HCT116 (cell line): ENCODE measurements around the gene HIP1R.

Experiments
- EZH2phosphoT487 ChIP-seq: fragments of 200-600 bp; IDR thresholded peaks from 2 replicates; pipeline ENCODE4 v1.6.1; 2018; ENCODE audit warnings: antibody characterized with exemption, borderline replicate concordance
- TF ChIP-seq, protein P1 (sequence below), 3 experiments: fragments of 200-600 bp in 1 of 3; sonication (generic) in 1 of 3; IDR thresholded peaks in 2 of 3; conservative IDR thresholded peaks in 1 of 3; 2 replicates each; pipeline ENCODE4 v1.5.1; 2012 to 2017; ENCODE audit warnings: low read depth in 2 of 3, low read length in 2 of 3, antibody characterized with exemption in 1 of 3, borderline replicate concordance in 1 of 3, control low read depth in 1 of 3, mild to moderate bottlenecking in 1 of 3, mixed read lengths in 1 of 3, mixed run types in 1 of 3, moderate library complexity in 1 of 3; ENCODE audit not compliant: insufficient read depth in 1 of 3
- TF ChIP-seq, protein P2 (sequence below): IDR thresholded peaks from 2 replicates; pipeline ENCODE4 v1.6.1; 2012; ENCODE audit warnings: low read depth

DNA sequence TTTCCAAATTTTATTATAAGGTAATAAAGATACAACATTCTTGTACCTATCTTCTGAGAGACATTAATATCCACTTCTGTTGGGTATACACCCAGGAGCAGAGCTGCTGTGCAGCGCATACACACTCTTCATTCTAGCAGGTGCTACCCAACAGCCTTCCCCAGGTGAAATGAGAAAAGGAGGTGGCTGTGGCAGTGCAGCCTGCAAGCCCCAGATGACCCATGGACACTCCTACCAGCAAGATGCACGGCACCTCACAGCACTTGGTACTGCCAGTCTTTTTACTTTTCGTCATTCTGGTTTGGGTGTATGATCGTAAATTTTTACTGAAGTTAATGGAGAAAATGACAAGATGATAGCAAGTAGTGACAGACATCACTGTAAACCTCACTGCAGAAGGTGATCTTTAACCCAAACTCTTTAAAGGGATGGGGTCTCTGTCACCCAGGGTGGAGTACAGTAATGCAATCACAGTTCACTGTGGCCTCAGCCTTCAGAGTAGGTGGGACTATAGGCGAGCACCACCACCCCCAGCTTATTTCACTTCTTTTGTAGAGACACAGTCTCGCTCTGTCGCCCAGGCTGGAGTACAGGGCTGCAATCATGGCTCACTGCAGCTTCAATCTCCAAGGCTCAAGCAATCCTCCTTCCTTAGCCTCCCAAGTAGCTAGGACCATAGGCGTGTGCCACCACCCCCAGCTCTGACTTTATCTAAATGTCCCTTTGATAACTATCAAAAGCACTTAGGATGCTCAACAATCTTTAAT lies 34.1 kb downstream of the HIP1R start:
- no peak for TF ChIP-seq EZH2phosphoT487
- TF ChIP-seq, protein P1, sequence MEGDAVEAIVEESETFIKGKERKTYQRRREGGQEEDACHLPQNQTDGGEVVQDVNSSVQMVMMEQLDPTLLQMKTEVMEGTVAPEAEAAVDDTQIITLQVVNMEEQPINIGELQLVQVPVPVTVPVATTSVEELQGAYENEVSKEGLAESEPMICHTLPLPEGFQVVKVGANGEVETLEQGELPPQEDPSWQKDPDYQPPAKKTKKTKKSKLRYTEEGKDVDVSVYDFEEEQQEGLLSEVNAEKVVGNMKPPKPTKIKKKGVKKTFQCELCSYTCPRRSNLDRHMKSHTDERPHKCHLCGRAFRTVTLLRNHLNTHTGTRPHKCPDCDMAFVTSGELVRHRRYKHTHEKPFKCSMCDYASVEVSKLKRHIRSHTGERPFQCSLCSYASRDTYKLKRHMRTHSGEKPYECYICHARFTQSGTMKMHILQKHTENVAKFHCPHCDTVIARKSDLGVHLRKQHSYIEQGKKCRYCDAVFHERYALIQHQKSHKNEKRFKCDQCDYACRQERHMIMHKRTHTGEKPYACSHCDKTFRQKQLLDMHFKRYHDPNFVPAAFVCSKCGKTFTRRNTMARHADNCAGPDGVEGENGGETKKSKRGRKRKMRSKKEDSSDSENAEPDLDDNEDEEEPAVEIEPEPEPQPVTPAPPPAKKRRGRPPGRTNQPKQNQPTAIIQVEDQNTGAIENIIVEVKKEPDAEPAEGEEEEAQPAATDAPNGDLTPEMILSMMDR (IDR thresholded peaks at IDR 0.05 in 2 of 3, conservative IDR thresholded peaks at IDR 0.05 in 1 of 3; ENCODE audit: borderline replicate concordance in 1 of 3, insufficient read depth in 1 of 3, low read depth in 2 of 3, low read length in 2 of 3) = no peak
- TF ChIP-seq, protein P2, sequence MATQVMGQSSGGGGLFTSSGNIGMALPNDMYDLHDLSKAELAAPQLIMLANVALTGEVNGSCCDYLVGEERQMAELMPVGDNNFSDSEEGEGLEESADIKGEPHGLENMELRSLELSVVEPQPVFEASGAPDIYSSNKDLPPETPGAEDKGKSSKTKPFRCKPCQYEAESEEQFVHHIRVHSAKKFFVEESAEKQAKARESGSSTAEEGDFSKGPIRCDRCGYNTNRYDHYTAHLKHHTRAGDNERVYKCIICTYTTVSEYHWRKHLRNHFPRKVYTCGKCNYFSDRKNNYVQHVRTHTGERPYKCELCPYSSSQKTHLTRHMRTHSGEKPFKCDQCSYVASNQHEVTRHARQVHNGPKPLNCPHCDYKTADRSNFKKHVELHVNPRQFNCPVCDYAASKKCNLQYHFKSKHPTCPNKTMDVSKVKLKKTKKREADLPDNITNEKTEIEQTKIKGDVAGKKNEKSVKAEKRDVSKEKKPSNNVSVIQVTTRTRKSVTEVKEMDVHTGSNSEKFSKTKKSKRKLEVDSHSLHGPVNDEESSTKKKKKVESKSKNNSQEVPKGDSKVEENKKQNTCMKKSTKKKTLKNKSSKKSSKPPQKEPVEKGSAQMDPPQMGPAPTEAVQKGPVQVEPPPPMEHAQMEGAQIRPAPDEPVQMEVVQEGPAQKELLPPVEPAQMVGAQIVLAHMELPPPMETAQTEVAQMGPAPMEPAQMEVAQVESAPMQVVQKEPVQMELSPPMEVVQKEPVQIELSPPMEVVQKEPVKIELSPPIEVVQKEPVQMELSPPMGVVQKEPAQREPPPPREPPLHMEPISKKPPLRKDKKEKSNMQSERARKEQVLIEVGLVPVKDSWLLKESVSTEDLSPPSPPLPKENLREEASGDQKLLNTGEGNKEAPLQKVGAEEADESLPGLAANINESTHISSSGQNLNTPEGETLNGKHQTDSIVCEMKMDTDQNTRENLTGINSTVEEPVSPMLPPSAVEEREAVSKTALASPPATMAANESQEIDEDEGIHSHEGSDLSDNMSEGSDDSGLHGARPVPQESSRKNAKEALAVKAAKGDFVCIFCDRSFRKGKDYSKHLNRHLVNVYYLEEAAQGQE = no peak
